NAMALWA (cell line): ENCODE results near the gene ZNF763.
"Not testable (repeated sequence)": the region's sequence is repeated elsewhere in the genome, so short reads cannot be mapped to it uniquely, and the experiment has no call there.

Experiments used
- DNase-seq: peaks from one replicate; pipeline ENCODE4 v3.0.0-alpha.2; 2015; ENCODE audit warnings: low spot score

The ZNF763 gene

GRCh38 chr19:11973019-11973810 is 8.4 kb downstream of the ZNF763 start:
- DNase-seq = no peak

- no peak for DNase-seq
Measured at GRCh38 chr19:11978492-11979100, 13.8 kb downstream of the ZNF763 start.

DNA sequence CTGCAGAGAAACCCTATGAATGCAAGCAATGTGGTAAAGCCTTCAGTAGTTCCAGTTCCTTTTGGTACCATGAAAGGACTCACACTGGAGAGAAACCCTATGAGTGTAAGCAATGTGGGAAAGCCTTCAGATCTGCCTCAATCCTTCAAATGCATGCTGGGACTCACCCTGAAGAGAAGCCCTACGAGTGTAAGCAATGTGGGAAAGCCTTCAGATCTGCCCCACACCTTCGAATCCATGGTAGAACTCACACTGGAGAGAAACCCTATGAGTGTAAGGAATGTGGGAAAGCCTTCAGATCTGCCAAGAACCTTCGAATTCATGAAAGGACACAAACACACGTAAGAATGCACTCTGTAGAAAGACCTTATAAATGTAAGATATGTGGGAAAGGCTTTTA is 14.7 kb downstream of the ZNF763 start:
- no peak for DNase-seq

DNA sequence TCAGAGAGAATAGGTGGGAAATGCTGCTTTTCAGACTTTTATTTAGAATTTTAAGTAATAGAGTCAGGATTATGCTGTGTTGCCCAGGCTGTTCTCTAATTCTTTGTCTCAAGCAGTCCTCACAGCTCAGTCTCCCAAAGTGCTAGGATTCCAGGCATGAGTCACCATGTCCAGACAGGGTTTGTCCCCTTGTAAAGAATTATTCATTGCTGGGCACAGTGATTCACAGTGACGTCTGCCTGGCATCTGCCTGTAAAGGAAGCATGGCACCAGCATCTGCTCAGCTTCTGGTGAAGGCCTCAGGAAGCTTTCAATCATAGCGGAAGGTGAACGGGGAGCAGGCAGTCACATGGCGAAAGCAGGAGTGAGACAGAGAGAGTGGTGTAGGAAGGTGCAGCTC is 17.7 kb downstream of the ZNF763 start:
- DNase-seq = no peak

DNA sequence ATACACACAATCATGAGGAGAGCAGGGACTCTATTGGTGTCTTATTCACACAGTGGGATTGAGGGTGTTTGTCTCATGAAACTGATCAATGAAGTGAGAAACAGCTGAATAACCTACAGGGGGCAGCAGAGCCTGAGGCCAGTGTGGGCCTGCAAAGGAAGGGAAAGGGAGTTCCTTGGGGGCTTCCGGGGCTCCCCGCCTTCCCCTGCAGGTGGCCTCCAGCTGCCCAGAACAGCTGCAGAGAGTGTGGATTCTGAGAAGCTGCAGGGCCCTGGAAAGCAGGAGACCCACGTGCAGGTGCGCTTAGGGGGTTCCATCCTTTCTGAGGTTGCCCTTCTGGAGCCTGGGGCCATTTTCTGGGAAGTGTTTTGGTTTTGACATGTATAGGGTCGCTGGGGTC is 20.1 kb downstream of the ZNF763 start:
- peak; percentile 73 for DNase-seq

DNA sequence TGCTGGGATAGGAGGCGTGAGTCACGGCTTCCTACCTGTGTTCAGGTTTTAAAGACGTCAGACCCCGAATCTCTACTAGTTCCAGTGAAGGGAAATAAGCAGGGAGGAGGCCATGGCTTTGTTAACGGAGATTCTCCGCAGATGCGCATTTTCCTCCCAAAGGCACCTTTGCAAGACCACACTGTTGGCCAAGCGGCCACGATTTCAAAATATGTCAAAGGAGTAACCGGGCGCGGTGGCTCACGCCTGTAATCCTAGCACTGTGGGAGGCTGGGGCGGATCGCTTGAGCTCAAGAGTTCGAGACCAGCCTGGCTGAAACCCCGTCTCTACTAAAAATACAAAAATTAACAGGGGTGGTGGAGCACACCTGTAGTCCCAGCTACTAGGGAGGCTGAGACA is 21.9 kb downstream of the ZNF763 start:
- no peak for DNase-seq

- DNase-seq = peak; percentile 95
Measured at GRCh38 chr19:11987405-11988281, 22.8 kb downstream of the ZNF763 start.

GRCh38 chr19:11989112-11989456 is 24.2 kb downstream of the ZNF763 start:
- no peak for DNase-seq

GRCh38 chr19:11991921-11992320 is 27.1 kb downstream of the ZNF763 start:
- DNase-seq = not testable (repeated sequence)

DNA sequence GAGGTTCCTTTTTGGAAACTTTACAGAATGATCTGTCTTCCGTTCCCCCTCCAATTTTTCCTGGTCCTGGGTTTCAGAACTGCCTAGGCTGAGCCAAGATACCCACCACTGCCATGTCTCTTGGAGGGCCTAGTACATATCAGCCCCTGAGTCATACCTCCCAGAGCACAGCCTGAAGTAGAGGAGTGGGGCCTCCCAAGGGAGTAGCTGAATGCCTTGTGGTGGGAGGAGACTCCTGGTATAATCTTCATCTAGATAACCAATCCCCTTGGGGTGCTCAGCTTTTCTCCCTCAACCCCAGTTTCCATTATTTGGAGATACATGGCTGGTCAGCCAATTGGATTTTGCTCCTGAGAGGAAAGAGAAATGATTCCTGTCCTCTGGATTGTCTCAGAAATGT is 30.3 kb downstream of the ZNF763 start:
- no peak for DNase-seq

GRCh38 chr19:12000152-12000981 is 35.5 kb downstream of the ZNF763 start:
- no peak for DNase-seq

DNA sequence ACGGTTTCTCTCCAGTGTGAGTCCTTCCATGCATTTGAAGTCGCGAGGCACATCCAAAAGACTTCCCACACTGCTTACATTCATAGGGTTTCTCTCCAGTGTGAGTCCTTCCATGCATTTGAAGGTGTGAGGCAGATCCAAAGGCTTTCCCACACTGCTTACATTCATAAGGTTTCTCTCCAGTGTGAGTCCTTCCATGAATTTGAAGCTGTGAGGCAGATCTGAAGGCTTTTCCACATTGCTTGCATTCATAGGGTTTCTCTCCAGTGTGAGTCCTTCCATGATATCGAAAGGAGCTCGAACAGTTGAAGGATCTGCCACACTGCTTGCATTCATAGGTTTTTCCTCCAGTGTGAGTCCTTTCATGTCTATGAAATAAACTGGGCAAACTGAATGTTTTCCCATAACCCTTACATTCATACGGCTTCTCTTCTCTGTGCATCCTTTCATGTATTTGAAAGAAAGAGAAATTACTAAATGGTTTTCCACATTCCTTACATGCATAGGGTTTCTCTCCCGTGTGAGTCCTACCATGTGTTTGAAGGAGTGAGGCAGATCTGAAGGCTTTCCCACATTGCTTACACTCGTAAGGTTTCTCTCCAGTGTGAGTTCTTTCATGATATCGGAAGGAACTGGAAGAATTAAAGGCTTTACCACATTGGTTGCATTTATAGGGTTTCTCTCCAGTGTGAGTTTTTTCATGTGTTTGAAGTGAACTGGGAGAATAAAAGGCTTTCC is 50.3 kb downstream of the ZNF763 start:
- no peak for DNase-seq

DNA sequence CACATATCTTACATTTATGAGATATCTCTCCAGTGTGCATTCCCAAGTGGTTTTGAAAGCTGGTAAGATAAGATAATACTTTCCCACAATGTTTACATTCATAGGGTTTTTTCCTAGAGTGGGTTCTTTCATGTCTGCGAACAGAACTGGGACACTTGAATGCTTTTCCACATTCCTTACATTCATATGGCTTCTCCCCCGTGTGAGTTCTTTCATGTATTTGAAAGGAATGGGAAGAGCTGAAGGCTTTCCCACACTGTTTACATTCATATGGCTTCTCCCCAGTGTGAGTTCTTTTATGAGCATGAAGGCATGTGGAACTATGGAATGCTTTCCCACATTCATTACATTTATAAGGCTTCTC is 50.9 kb downstream of the ZNF763 start:
- no peak for DNase-seq
